ENCODE results near the gene PLEKHA4.
"Not testable (repeated sequence)": the region's sequence is repeated elsewhere in the genome, so short reads cannot be mapped to it uniquely, and the experiment has no call there.

PLEKHA4 gene

GRCh38 chr19:48897181-48897580 lies 28.8 kb upstream of the PLEKHA4 start:
- TF ChIP-seq CTCF (IDR thresholded peaks at IDR 0.05; ENCODE audit: low read depth, low read length, missing control alignments) = no peak
- DNase-seq (ENCODE audit: low read depth) = no peak
- no peak overlapping the region for H3K4me3 ChIP-seq (ENCODE audit: low read depth, low read length)

GRCh38 chr19:48896191-48896720 lies 27.8 kb upstream of the PLEKHA4 start:
- DNase-seq (ENCODE audit: low read depth) = no peak
- peak overlapping the region; percentile 22 for H3K4me3 ChIP-seq (ENCODE audit: low read depth, low read length)
- TF ChIP-seq CTCF (IDR thresholded peaks at IDR 0.05; ENCODE audit: low read depth, low read length, missing control alignments) = no peak

- no peak overlapping the region for H3K4me3 ChIP-seq (ENCODE audit: low read depth, low read length)
- no peak for TF ChIP-seq CTCF (IDR thresholded peaks at IDR 0.05; ENCODE audit: low read depth, low read length, missing control alignments)
These were observed 26.8 kb upstream of the PLEKHA4 start for GRCh38 chr19:48895226-48895625.

GRCh38 chr19:48890551-48890950 lies 22.1 kb upstream of the PLEKHA4 start:
- no peak for TF ChIP-seq CTCF (IDR thresholded peaks at IDR 0.05; ENCODE audit: low read depth, low read length, missing control alignments)
- H3K4me3 ChIP-seq (ENCODE audit: low read depth, low read length) = no peak overlapping the region
- DNase-seq (ENCODE audit: low read depth) = no peak

More at GRCh38 chr19:48895226-48895625, 26.8 kb upstream of the PLEKHA4 start:
- no peak for DNase-seq (ENCODE audit: low read depth)

- not testable (repeated sequence) for H3K4me3 ChIP-seq (ENCODE audit: low read depth, low read length); DNase-seq (ENCODE audit: low read depth)
These were observed 21.1 kb upstream of the PLEKHA4 start for GRCh38 chr19:48889496-48889895.

GRCh38 chr19:48887861-48888612 lies 19.6 kb upstream of the PLEKHA4 start:
- TF ChIP-seq CTCF (IDR thresholded peaks at IDR 0.05; ENCODE audit: low read depth, low read length, missing control alignments) = no peak
- DNase-seq (ENCODE audit: low read depth) = no peak
- no peak overlapping the region for H3K4me3 ChIP-seq (ENCODE audit: low read depth, low read length)

GRCh38 chr19:48883726-48884125 lies 15.3 kb upstream of the PLEKHA4 start:
- no peak for TF ChIP-seq CTCF (IDR thresholded peaks at IDR 0.05; ENCODE audit: low read depth, low read length, missing control alignments)
- DNase-seq (ENCODE audit: low read depth) = no peak
- H3K4me3 ChIP-seq (ENCODE audit: low read depth, low read length) = no peak overlapping the region
